Ishikawa (cell line): ENCODE results near the gene ST3GAL6.

Source experiments
- CEBPB ChIP-seq: IDR thresholded peaks from 2 replicates; pipeline ENCODE4 v1.6.1; 2012
- CREB1 ChIP-seq: IDR thresholded peaks from 2 replicates; pipeline ENCODE4 v1.6.1; 2012; ENCODE audit warnings: low read depth
- EGR1 ChIP-seq: IDR thresholded peaks from 2 replicates; pipeline ENCODE4 v1.6.1; 2012
- EP300 ChIP-seq: IDR thresholded peaks from 2 replicates; pipeline ENCODE4 v1.6.1; 2012; ENCODE audit warnings: borderline replicate concordance
- FOXM1 ChIP-seq: IDR thresholded peaks from 2 replicates; pipeline ENCODE4 v1.6.1; 2012; ENCODE audit warnings: low read depth, borderline replicate concordance
- NFIC ChIP-seq: IDR thresholded peaks from 2 replicates; pipeline ENCODE4 v1.6.1; 2012
- RAD21 ChIP-seq: IDR thresholded peaks from 2 replicates; pipeline ENCODE4 v1.6.1; 2012; ENCODE audit warnings: low read depth
- REST ChIP-seq: IDR thresholded peaks from 2 replicates; pipeline ENCODE4 v1.6.1; 2012; ENCODE audit warnings: low read depth, mild to moderate bottlenecking
- TCF12 ChIP-seq: IDR thresholded peaks from 2 replicates; pipeline ENCODE4 v1.6.1; 2012; ENCODE audit warnings: low read depth
- TEAD4 ChIP-seq: IDR thresholded peaks from 2 replicates; pipeline ENCODE4 v1.6.1; 2012
- USF1 ChIP-seq: IDR thresholded peaks from 2 replicates; pipeline ENCODE4 v1.6.1; 2012
- ZBTB7A ChIP-seq: IDR thresholded peaks from 2 replicates; pipeline ENCODE4 v1.6.1; 2012; ENCODE audit warnings: low read depth

The ST3GAL6 gene

GRCh38 chr3:98839846-98840245 is 76.7 kb downstream of the ST3GAL6 start:
- no peak for TF ChIP-seq TEAD4
- TF ChIP-seq USF1 = no peak
- no peak for TF ChIP-seq TCF12
- no peak for TF ChIP-seq REST
- no peak for TF ChIP-seq EP300
- TF ChIP-seq ZBTB7A = no peak
- no peak for TF ChIP-seq NFIC
- no peak for TF ChIP-seq FOXM1
- no peak for TF ChIP-seq CEBPB
- TF ChIP-seq CREB1 = no peak

- TF ChIP-seq RAD21 (no peak), USF1 (no peak), ZBTB7A (no peak), FOXM1 (no peak), TCF12 (no peak), TEAD4 (no peak), EGR1 (no peak), REST (no peak)
These were observed 80.3 kb downstream of the ST3GAL6 start for GRCh38 chr3:98843266-98843959.
